H7 (cell line): ENCODE measurements around the gene RGS19. TPM values are rescaled to one million over a fixed set of nuclear protein-coding genes. Genes with fewer than 3 reads are reported as not detected.
"Not testable (repeated sequence)": the region's sequence is repeated elsewhere in the genome, so short reads cannot be mapped to it uniquely, and the experiment has no call there.

Experiments used
- DNase-seq: peaks from one replicate; pipeline ENCODE4 v3.0.0; 2012
- H3K27me3 ChIP-seq: 2 replicates; pipeline ENCODE4 v1.6.0; 2011; ENCODE audit warnings: mild to moderate bottlenecking, low read length; ENCODE audit not compliant: control insufficient read depth, insufficient read depth
- H3K36me3 ChIP-seq: replicated peaks from 2 replicates; pipeline ENCODE4 v1.5.1; 2011; ENCODE audit warnings: low read length; ENCODE audit not compliant: control insufficient read depth, insufficient read depth
- H3K4me3 ChIP-seq: 2 replicates; pipeline ENCODE4 v1.5.1; 2011; ENCODE audit warnings: low read depth, mild to moderate bottlenecking, control low read depth, low read length, moderate library complexity; ENCODE audit not compliant: insufficient read depth
- total RNA-seq: library from RNA; depleted of rRNA; stranded (reverse); fragments of >200 nt; shearing (Covaris generic); gene quantifications from 2 replicates; pipeline ENCODE4 v1.2.3, GENCODE V29; 2014; rRNA removed

The RGS19 gene, protein sequence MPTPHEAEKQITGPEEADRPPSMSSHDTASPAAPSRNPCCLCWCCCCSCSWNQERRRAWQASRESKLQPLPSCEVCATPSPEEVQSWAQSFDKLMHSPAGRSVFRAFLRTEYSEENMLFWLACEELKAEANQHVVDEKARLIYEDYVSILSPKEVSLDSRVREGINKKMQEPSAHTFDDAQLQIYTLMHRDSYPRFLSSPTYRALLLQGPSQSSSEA
- 24.3 and 27.0 TPM in 2 replicates for total RNA-seq

DNA sequence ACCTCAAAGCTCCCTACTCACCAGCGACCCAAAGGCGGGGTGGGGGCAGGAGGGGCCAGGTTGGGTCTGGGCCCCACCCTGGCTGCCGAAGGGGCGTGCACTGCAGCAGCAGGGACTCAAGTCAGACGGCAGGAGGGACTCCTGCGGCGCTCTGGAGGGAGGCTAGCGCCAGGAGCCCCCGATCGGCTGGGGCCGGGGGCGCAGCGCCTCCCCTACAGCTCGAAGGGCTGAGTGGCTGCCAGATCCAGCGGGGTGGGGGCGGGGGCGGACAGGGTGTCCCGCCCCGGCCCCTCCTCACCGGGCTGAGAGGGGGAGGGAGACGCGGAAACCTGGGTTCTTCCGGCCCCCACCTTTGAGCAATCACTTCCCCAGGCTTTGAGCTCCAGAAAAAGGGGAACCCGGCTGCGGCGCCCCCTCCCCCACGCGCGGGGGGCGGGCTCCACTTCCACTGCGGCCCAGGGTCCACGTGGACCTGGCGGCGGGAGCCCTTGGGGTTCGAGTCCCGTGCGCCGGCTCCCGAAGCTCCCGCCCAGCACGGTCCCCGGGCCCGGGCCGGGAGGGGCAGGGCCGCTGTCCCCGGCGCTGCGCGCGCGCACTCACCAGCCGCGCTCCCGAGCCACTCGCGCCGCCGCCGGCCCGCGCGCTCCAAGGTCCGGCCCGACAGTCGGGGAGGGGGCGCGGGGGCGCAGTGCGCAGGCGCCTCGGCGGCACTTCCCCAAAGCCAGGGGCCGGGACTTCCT is at the start of gene RGS19:
Gene RGS19, minus strand, starts transcription at position 246 of the 740 bp plus-strand sequence. CDS start 2,632 bp downstream, outside the sequence.
- Histone ChIP-seq H3K27me3 (peaks cover 28% of the 10 kb centered on the region), H3K4me3 (peak within 1 kb of the TSS; percentile 79), H3K36me3 (no peaks in the 10 kb centered on the region)
- DNase-seq: peak; percentile 99

DNA sequence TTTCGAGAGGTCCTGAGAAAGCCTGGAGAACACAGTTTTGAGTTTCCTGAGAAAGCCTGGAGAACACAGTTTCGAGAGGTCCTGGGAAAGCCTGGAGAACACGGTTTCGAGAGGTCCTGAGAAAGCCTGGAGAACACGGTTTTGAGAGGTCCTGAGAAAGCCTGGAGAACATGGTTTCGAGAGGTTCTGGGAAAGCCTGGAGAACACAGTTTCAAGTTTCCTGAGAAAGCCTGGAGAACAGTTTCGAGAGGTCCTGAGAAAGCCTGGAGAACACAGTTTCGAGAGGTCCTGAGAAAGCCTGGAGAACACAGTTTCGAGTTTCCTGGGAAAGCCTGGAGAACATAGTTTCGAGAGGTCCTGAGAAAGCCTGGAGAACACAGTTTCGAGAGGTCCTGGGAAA is 44.2 kb upstream of the RGS19 start:
- not testable (repeated sequence) for H3K4me3 ChIP-seq, DNase-seq, H3K36me3 ChIP-seq, H3K27me3 ChIP-seq

DNA sequence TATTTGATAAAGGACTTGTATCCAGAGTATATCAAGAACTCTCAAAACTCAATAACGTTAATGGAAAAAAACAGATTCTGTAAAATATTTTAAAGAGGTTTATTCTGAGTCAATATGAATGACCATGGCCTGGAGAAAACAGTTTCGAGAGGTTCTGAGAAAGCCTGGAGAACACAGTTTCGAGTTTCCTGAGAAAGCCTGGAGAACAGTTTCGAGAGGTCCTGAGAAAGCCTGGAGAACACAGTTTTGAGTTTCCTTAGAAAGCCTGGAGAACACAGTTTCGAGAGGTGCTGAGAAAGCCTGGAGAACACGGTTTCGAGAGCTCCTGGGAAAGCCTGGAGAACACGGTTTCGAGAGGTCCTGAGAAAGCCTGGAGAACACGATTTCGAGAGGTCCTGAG is 43.6 kb upstream of the RGS19 start:
- H3K4me3 ChIP-seq, H3K27me3 ChIP-seq, H3K36me3 ChIP-seq, DNase-seq: not testable (repeated sequence)

DNA sequence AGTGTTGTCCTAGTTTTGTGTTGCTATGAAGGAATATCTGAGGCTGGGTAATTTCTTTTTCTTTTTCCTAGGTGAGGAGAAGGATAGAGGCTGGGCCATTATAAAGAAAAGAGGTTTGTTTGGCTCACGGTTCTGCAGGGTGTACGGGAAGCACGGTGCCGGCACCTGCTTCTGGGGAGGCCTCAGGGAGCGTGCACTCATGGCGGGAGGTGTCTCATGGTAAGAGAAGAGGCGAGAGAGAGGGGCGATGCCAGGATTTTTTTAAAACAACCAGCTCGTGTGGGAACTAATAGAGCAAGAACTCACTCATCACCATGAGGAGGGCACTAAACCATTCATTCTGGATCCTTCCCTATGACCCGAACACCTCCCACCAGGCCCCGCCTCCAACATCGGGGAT is 42.3 kb upstream of the RGS19 start:
- Histone ChIP-seq H3K36me3 (no peaks in the 10 kb centered on the region), H3K27me3 (no peaks in the 10 kb centered on the region), H3K4me3 (no peak overlapping the region)
- peak; percentile 7 for DNase-seq

DNA sequence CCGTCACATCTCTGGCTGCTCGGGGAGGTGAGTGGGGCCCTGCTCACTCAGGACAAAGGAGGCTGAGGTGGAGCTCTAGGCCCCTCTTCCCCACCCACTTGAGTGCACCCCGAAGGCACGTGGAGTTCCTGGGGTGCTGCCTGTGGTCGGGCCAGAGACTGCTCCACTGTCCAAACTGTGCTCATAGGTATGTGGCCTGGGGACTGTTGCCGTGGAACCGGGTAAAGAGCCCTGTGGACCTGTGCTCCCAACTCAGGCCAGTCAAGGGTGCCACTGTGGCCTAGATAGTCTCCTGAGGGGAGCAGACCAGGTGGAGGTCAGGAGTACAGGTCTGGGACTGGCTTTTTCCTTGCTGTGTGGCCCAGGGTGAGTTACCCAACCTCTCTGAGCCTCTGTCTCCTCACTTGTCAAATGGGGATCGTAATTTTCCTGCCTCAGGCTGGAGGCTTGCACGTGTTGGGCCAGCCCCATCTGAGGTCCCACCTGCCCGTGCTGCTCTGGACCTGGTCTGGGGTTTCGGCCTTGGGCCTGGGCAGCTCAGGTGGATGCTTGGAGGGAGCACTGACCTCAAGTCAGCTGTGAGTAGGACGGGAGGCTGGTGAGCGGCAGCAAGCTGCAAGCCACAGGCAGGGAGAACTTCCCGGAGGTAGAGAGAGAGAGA is 40.5 kb upstream of the RGS19 start:
- Histone ChIP-seq H3K4me3 (no peak overlapping the region), H3K36me3 (no peaks in the 10 kb centered on the region), H3K27me3 (no peaks in the 10 kb centered on the region)
- peak; percentile 71 for DNase-seq

DNA sequence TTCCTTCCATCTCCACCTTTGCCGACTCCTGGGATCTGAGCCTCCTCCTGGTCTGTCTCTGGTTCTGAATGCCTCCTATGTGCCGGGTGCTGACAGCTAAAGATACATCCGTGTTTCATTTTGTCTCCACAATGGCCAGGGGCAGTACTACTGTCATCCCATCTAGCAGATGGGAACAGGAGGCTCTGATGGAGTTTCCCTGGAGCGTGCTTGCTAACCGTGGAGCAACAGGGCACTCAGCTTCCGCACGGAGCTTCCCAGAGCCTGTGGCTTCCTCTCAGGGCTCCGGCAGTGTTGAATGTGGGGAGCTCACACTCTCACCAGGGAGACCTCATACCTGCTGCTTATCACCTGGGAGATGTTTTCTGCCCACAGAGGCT is 40.0 kb upstream of the RGS19 start:
- DNase-seq: no peak
- H3K36me3 ChIP-seq: no peaks in the 10 kb centered on the region
- no peaks in the 10 kb centered on the region for H3K27me3 ChIP-seq
- H3K4me3 ChIP-seq: no peak overlapping the region

DNA sequence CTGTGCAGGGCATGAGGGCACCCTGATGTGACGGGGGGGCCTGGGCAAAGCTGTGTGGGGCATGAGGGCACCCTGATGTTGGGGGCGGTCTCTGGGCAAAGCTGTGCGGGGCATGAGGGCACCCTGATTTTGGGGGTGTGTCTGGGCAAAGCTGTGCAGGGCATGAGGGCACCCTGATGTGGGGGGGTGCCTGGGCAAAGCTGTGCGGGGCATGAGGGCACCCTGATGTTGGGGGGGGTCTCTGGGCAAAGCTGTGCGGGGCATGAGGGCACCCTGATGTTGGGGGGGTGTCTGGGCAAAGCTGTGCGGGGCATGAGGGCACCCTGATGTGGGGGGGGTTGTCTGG is 38.1 kb upstream of the RGS19 start:
- H3K4me3 ChIP-seq, H3K36me3 ChIP-seq, H3K27me3 ChIP-seq, DNase-seq: not testable (repeated sequence)

DNA sequence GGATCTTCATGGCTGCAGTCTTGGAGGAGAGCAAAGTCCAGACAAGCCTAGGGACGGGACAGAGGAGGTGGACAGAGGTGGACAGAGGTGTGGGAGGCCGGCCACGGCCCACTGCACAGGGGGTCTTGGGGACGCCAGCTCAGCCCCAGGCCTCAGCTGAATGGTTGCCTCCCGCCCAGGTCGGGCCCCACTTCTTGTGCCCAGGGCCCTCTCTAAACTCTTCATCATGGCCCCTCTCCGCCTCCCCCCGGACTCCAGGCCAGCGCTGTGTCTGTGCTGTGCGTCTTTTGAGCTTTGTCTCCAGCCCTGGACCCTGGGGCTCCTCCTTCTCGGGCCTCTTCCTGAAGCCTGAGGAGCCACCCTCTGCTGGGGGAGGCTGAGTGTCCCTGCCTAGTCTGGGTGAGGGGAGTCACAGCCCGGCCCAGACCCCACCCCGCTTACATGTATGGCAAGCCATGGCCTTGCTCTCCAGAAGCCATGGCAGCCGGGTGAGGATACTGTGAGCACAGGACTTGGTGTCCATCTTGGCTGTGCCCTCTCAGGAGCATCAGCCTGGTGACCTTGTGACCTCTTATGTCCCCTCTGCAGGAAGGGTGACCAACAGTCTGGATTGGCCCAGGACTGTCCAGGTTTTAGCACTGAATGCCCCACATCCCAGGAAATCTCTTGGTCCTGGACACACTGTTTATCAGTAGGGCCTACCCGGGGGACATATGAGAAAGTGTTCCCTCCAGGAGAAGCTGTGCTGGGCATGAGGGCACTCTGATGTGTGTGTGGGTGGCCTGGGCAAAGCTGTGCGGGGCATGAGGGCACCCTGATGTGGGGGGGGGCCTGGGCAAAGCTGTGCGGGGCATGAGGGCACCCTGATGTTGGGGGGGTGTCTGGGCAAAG is 37.5 kb upstream of the RGS19 start:
- no peaks in the 10 kb centered on the region for H3K36me3 ChIP-seq
- H3K27me3 ChIP-seq: no peaks in the 10 kb centered on the region
- no peak for DNase-seq
- no peak overlapping the region for H3K4me3 ChIP-seq

DNA sequence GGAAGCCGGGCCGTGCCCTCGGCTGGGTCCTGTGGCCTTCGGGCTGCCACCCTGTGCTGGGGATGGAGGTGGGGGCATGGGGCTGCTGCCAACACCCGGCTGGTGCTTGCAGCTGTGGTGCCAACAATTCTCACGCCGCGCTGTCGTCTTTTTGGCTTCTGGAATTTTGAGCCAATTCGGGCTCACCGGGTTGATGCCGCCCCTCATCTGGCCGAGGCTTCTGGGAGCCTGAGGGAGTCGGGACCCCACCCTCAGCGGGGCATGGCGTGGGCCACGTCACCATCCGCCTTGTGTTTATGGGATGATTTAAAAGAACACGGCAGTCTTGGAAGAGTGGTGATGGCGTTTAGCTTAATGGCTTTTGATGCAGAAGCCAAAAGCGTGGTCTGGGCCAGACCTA is 36.7 kb upstream of the RGS19 start:
- Histone ChIP-seq H3K27me3 (no peaks in the 10 kb centered on the region), H3K4me3 (no peak overlapping the region), H3K36me3 (no peaks in the 10 kb centered on the region)
- no peak for DNase-seq

DNA sequence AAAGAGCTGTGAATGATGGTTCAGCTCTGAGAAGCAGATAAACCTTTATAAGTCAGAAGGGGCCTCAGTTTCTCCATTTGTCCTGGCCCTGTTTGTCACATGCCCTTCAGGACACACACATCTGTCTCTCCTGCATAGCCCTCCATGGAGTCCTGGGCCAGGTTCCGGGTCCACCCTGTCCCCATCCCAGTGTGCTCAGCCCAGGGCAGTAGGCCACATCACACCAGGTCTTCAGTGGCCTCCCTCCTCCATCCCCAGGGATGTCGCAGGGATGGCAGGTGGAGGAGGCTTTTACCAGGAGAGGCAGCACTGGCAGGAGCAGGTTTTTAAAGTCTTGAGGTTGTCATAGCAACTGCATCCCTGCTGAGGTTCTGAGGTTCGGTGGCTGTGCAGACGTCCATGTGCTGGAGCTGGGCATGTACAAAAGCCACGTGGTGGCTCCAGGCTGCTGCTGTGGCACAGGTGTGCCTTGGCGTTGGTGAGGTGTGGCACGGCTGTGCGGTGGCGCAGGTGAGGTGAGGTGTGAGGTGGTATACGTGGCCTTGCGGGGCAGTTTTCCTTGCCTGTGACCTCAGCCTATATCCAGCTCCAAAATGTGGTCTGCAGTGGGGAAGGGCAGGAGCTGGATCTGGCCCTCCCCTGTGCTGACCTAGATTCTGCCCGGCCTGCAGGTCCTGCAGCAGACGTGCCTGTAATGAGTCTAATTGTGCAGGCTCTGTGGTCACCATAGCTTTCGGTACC is 36.0 kb upstream of the RGS19 start:
- H3K27me3 ChIP-seq: no peaks in the 10 kb centered on the region
- H3K4me3 ChIP-seq: no peak overlapping the region
- DNase-seq: no peak
- no peaks in the 10 kb centered on the region for H3K36me3 ChIP-seq

DNA sequence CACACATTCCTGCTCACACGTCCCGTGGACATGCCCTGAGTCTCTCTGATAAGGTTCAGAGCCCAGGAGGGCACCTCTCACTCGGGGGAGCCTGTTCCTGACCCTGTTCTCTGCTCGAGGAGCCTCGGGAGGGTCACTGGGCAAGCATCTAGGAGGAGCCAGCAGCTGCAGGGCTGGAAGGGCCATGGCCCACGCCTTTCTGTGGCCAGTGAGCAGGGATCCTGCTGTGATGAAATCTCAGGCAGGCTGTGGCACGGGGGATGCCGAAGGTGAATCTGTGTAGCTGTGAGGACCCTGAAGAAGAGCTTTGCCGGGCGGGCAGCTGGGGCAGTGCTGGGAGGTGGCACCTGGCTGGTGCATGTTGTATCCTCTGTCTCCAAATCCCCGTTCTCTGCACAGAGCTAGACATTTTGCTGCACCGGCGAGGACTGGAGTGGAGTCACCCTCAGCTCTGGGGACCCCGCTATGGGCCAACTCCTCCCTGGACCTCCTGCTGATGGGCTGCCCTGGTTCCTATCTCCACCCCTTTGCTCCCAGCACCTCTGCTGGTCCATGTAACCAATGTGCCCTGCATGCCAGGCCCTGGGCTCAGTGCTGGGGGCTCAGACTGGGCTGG is 35.1 kb upstream of the RGS19 start:
- DNase-seq: no peak
- no peak overlapping the region for H3K4me3 ChIP-seq
- H3K36me3 ChIP-seq: no peaks in the 10 kb centered on the region
- H3K27me3 ChIP-seq: no peaks in the 10 kb centered on the region

DNA sequence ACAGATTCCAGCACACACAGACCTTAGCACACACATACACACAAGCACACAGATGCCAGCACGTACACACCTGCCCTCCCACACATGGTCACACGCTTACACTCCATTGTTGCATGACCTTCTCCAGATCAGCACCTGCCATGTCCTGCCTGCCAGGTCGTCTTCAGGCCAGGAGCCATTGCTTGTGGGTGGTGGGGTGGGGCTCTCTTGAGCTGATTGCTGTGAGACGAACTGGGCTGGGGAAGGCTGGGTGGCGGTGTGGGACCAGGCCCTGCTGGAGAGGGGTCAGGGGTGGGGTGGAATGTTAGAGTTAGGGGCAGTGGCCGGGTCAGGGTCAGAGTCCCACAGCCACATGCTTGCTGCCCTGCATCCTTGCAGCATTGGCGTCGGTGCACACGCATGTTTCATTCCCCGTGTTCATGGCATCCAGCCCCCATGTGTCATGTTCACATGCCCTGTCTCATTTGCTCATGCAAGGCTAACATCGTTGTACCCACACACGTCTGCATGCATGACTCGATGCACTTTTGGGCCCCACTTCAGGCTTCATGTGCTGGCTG is 34.6 kb upstream of the RGS19 start:
- no peaks in the 10 kb centered on the region for H3K36me3 ChIP-seq
- no peak for DNase-seq
- no peaks in the 10 kb centered on the region for H3K27me3 ChIP-seq
- H3K4me3 ChIP-seq: no peak overlapping the region

DNA sequence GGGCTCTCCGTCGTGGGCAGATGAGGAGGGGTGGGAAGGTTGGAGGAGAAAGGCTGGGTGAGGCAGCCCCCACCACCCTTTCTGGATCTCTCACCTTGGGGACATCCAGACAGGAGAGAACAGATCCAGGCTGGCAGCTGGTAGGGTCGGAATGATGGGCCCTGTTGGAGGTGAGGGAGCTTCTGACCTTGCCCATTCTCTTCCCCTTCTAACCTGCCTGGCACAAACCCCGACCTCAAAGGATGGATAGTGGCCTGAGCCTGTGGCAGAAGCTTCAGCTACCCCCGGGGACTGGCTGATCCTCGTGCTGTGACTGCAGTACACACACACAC is 34.1 kb upstream of the RGS19 start:
- no peak for DNase-seq
- no peaks in the 10 kb centered on the region for H3K27me3 ChIP-seq
- H3K36me3 ChIP-seq: no peaks in the 10 kb centered on the region
- H3K4me3 ChIP-seq: no peak overlapping the region
